Heart right ventricle (tissue), 16 donors: ENCODE data around the gene ERAL1. TPM values are rescaled to one million over a fixed set of nuclear protein-coding genes. Genes with fewer than 3 reads are reported as not detected.

Source experiments
- ATAC-seq, 8 donors: fragments of 200-7000 bp; cut with Tn5 transposase; one replicate each; pipeline ENCODE4 v1.9.1; 2020; ENCODE audit warnings: mild to moderate bottlenecking in 8 of 8, moderate library complexity in 8 of 8, moderate number of reproducible peaks in 1 of 8
- DNase-seq, 2 donors: peaks; one replicate each; pipeline ENCODE4 v3.0.0-alpha.2; 2020
- H3K27ac ChIP-seq, 10 donors: fragments of 200-600 bp; sonication (generic) in 2 of 10; one replicate each; pipeline versions ENCODE4 v1.5.0 to v1.8.0; 2020 to 2022; ENCODE audit warnings: mild to moderate bottlenecking in 3 of 10
- H3K27me3 ChIP-seq, 7 donors: fragments of 200-600 bp; one replicate each; pipeline ENCODE4 v1.8.0; 2021 to 2022; ENCODE audit warnings: mild to moderate bottlenecking in 2 of 7
- H3K36me3 ChIP-seq, 9 donors: fragments of 200-600 bp; sonication (generic) in 1 of 9; one replicate each; pipeline versions ENCODE4 v1.5.0 to v1.8.0; 2020 to 2022; ENCODE audit warnings: mild to moderate bottlenecking in 2 of 9
- H3K4me1 ChIP-seq, 9 donors: fragments of 200-600 bp; sonication (generic) in 1 of 9; one replicate each; pipeline versions ENCODE4 v1.5.0 to v1.8.0; 2020 to 2022; ENCODE audit warnings: mild to moderate bottlenecking in 4 of 9
- H3K4me3 ChIP-seq, 10 donors: fragments of 200-600 bp; sonication (generic) in 2 of 10; one replicate each; pipeline versions ENCODE4 v1.5.0 to v1.8.0; 2020 to 2022; ENCODE audit warnings: mild to moderate bottlenecking in 7 of 10, moderate library complexity in 2 of 10
- H3K9me3 ChIP-seq, 11 donors: fragments of 200-600 bp in 10 of 11; sonication (generic) in 2 of 11; one replicate each; pipeline versions ENCODE4 v1.5.0 to v1.8.0; 2013 to 2022; ENCODE audit warnings: mild to moderate bottlenecking in 2 of 11, control low read depth in 1 of 11, moderate library complexity in 1 of 11
- CTCF ChIP-seq, 9 donors: fragments of 200-600 bp; sonication (generic) in 2 of 9; IDR thresholded peaks; one replicate each; pipeline versions ENCODE4 v1.5.0 to v1.8.0; 2021 to 2022; ENCODE audit warnings: antibody characterized with exemption in 9 of 9, mild to moderate bottlenecking in 5 of 9, moderate library complexity in 1 of 9
- WGBS, 2 donors: extraction: QIAGEN DNeasy Blood & Tissue Kit; methylation state at CpG; one replicate each; pipeline ENCODE4 v1.1.7; 2013; ENCODE audit warnings: inconsistent platforms in 1 of 2; 5-methylcytosine and 5-hydroxymethylcytosine counted together
- intact Hi-C, 10 donors: fragments of 100-400 bp; cut with DNase I; formaldehyde crosslinking; loops; one replicate each; pipeline versions ENCODE4 v1.11.1 to v1.14.2; 2022
- polyA plus RNA-seq, 2 donors: library from polyadenylated mRNA; stranded (reverse); fragments of 200-250 nt; gene quantifications; one replicate each; pipeline ENCODE4 v1.2.3, GENCODE V29; 2013
- total RNA-seq, 10 donors: library from RNA; stranded (reverse); fragmentation: NEBNext Ultra II Directional in 3 of 10; extraction: Animal tissue kit (Norgen Biotek cat#: 25700) in 3 of 10; gene quantifications; one replicate each; pipeline versions ENCODE4 v1.2.1 to v1.2.4, GENCODE V29; 2021 to 2023
- donor health status: Arrhythmogenic right ventricular cardiomyopathy.
- donor health status: ischemic (EF 13 %, LVEDD 7.1; RV severe dilation, severe dysfunction).
- donor health status: healthy with polysubstance abuse.
- donor health status: DM: no; HTN: yes; CAD: no.
- donor health status: DM: no; HTN: no; CAD: no.
- donor health status: ischemic (EF 25% LVEDD 6.9; RV normal size, moderate dysfunction).
- donor health status: ischemic (EF 25% LVEDD 5.7; RV mildly dilated, moderate dysfunction).
- donor health status: healthy.
- donor health status: DM: yes; HTN: yes; CAD: no.
- donor health status: Ischemic cardiomyopathy.
- donor health status: ischemic (EF 35%, LVEDD 5.7; RV mildly dilated, moderate dysfunction).
- donor health status: nonischemic (EF 11% LVEDD 7.7; RV severe dilation, severe dysfunction).
- donor health status: DM: yes; HTN: yes; CAD: no.
- donor health status: PGD.
- donor health status: ischemic (EF 29% LVEDD 5.4; RV normal size, mild dysfunction).
- donor health status: nonischemic (EF 23%, LVEDD 6.1; RV moderate dilation, normal function).

ERAL1 gene
- total and polyA plus RNA-seq, 12 donors = 32.3 to 48.2 (median 39.2) TPM

DNA sequence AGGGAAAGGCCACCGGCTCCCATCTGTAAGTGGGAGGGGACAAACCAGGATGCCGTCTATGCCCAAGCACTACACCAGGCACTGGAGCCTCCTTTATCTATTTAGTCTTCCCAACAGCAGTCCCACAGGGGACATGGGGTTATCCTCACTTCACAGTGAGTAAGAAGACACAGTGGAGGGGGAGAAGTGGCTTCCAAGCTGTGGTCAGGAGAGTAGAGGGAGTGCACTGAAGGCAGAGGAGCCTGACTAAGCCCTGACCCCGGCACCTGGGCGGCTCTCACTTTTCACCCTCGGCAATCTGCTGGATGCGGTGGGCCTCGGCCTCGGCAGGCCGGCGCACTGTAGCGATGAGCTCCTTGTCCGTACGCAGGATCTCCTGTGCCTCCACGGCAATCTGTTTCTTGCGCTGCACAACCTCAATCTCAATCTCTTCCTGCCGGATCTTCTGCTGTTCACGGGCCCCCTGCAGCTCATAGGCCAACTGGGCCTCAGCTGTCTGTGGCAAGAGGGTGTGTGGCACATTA lies 26.8 kb downstream of the ERAL1 start:
- TF ChIP-seq CTCF (IDR thresholded peaks at IDR 0.05) = no peak
- H3K4me1 ChIP-seq = peaks cover 0 to 13% (median 5%) of the 10 kb centered on the region in 9 donors
- H3K4me3 ChIP-seq = no peak overlapping the region
- no peak for ATAC-seq
- DNase-seq = no peak
- 93 to 95% methylated on average over 17 of the region's 17 CpGs for WGBS, 2 donors
- peaks cover 0 to 88% (median 48%) of the 10 kb centered on the region in 9 donors for H3K36me3 ChIP-seq
- no peaks in the 10 kb centered on the region for H3K9me3 ChIP-seq
- H3K27me3 ChIP-seq = no peaks in the 10 kb centered on the region
- H3K27ac ChIP-seq = no peak overlapping the region
- intact Hi-C loops = no loop called here

GRCh38 chr17:28882154-28882895 lies 27.5 kb downstream of the ERAL1 start:
- TF ChIP-seq CTCF (IDR thresholded peaks at IDR 0.05) = no peak
- H3K4me1 ChIP-seq = peaks cover 0 to 13% (median 5%) of the 10 kb centered on the region in 9 donors
- intact Hi-C loops = no loop called here

DNA sequence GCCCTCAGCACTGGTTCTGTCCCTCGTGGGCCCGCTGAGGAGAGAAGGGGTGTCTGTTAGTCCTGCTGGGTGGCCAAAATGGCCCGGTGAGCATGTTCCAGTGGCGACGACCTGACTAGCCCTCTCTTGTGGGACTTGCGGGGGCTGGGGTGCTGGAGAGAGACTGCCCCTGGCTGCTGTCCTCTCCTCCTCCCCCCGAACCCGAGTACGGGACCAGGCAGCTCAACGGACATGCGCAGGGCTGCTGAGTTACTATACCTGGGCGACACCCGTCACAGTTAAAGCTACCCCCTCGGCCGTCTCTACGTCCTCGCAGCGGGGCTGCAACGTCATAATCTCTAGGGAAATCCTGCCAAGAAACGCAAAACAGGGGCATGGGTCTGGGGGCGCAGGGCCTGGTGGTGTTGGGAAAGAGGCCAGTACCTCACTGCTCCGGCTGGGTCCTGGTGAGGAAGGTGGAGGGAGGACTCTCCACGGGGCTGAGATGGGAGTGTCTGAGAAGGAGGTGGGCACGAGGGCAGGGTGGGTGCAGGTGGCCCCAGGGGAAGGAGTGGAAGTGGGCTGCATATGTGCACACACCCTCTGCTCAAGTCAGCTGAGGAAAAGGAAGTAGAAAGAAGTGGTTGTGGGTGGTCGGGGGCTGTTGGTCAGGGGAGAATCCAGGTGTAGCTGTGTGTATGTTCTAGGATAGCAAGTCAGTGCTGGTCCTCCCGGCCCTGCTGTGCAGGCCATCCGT lies 29.3 kb downstream of the ERAL1 start:
- ATAC-seq = no peak
- Histone ChIP-seq H3K9me3 (no peaks in the 10 kb centered on the region), H3K36me3 (peaks cover 0 to 90% (median 42%) of the 10 kb centered on the region in 9 donors), H3K27me3 (no peaks in the 10 kb centered on the region), H3K4me3 (no peak overlapping the region), H3K27ac (no peak overlapping the region), H3K4me1 (peaks cover 0 to 13% (median 5%) of the 10 kb centered on the region in 9 donors)
- TF ChIP-seq CTCF (IDR thresholded peaks at IDR 0.05) = no peak
- intact Hi-C loops = no loop called here
- no peak for DNase-seq
- WGBS, 2 donors = 88 to 90% methylated on average over 27 of the region's 27 CpGs

More at GRCh38 chr17:28882154-28882895, 27.5 kb downstream of the ERAL1 start:
- Histone ChIP-seq H3K4me3 (no peak overlapping the region), H3K27ac (no peak overlapping the region), H3K27me3 (no peaks in the 10 kb centered on the region), H3K36me3 (peaks cover 0 to 91% (median 48%) of the 10 kb centered on the region in 9 donors), H3K9me3 (no peaks in the 10 kb centered on the region)
- no peak for ATAC-seq
- WGBS, 2 donors = 94% methylated on average over 18 of the region's 18 CpGs
- no peak for DNase-seq

DNA sequence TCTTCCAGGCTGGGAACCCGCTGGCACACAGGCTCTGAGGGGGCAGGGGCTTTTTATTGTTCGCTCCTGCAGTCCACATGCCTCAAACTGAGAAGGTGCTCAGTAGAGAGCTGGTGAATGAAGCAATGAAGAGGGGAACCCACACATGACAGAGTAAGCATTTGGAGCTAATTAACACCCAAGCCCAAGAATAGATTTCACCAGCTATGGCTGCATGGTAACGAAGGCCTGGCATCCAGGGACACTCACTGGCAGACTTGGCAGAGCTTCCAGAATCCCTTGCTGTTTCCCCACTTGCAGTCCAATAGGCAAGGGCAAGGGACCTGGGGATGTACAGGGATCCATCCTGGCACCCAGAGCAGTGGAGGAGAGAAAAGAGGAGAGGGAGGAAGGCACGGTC lies 30.5 kb downstream of the ERAL1 start:
- intact Hi-C loops = no loop called here
- TF ChIP-seq CTCF (IDR thresholded peaks at IDR 0.05) = no peak
- DNase-seq = no peak
- Histone ChIP-seq H3K9me3 (no peaks in the 10 kb centered on the region), H3K4me1 (peaks cover 0 to 22% (median 8%) of the 10 kb centered on the region in 9 donors), H3K27me3 (no peaks in the 10 kb centered on the region), H3K36me3 (peaks cover 0 to 78% (median 30%) of the 10 kb centered on the region in 9 donors), H3K27ac (peak overlapping the region in 1 of 10 donors; percentile 25), H3K4me3 (no peak overlapping the region)
- WGBS, 2 donors = 82 to 85% methylated on average over 4 of the region's 4 CpGs
- peak in 7 of 8 donors; percentile 12 to 67 (median 36) for ATAC-seq
